Activated CD4-positive, alpha-beta T cell treated with anti-CD3 and anti-CD28 coated beads, Interleukin-10, Interleukin-2, amounts not matched to agents 100 ng/mL and 50 ng/mL, durations not matched to agents 16 hours and 8 hours (primary cell): ENCODE data around the gene FASTKD3.

Experiments
- DNase-seq: peaks from one replicate; pipeline ENCODE4 v3.0.0-alpha.2; 2020

Gene FASTKD3

GRCh38 chr5:7846327-7846726, 22.5 kb downstream of the FASTKD3 start:
- no peak for DNase-seq

GRCh38 chr5:7845557-7845956, 23.3 kb downstream of the FASTKD3 start:
- DNase-seq: no peak

GRCh38 chr5:7844901-7845300, 23.9 kb downstream of the FASTKD3 start:
- DNase-seq: no peak

GRCh38 chr5:7842531-7842930, 26.3 kb downstream of the FASTKD3 start:
- no peak for DNase-seq

- DNase-seq: no peak
Observed at GRCh38 chr5:7837403-7837802, 31.4 kb downstream of the FASTKD3 start.

- no peak for DNase-seq
Observed at GRCh38 chr5:7834982-7835381, 33.8 kb downstream of the FASTKD3 start.

- DNase-seq: no peak
Observed at GRCh38 chr5:7828269-7828668, 40.6 kb downstream of the FASTKD3 start.

GRCh38 chr5:7827610-7828009, 41.2 kb downstream of the FASTKD3 start:
- DNase-seq: no peak

GRCh38 chr5:7825630-7826029, 43.2 kb downstream of the FASTKD3 start:
- no peak for DNase-seq

GRCh38 chr5:7824995-7825394, 43.8 kb downstream of the FASTKD3 start:
- no peak for DNase-seq

GRCh38 chr5:7823594-7823993, 45.2 kb downstream of the FASTKD3 start:
- no peak for DNase-seq

GRCh38 chr5:7822449-7822848, 46.4 kb downstream of the FASTKD3 start:
- no peak for DNase-seq

GRCh38 chr5:7816535-7816901, 52.3 kb downstream of the FASTKD3 start:
- DNase-seq: no peak

- DNase-seq: peak; percentile 76
Observed at GRCh38 chr5:7815892-7816534, 52.8 kb downstream of the FASTKD3 start.

GRCh38 chr5:7814816-7815215, 54.0 kb downstream of the FASTKD3 start:
- DNase-seq: no peak

GRCh38 chr5:7813576-7813975, 55.3 kb downstream of the FASTKD3 start:
- no peak for DNase-seq

- DNase-seq: no peak
Observed at GRCh38 chr5:7813007-7813406, 55.8 kb downstream of the FASTKD3 start.

- DNase-seq: no peak
Observed at GRCh38 chr5:7811715-7812114, 57.1 kb downstream of the FASTKD3 start.
